Suprapubic skin (tissue), 4 donors: ENCODE results near the gene GRIA4. TPM values are rescaled to one million over a fixed set of nuclear protein-coding genes. Genes with fewer than 3 reads are reported as not detected.

Source experiments
- DNase-seq, 2 donors: peaks; one replicate each; pipeline ENCODE4 v3.0.0-alpha.2; 2019; ENCODE audit warnings: low spot score in 2 of 2
- H3K27ac ChIP-seq: fragments of 200-600 bp; sonication (generic); one replicate; pipeline ENCODE4 v1.5.1; 2019
- H3K27me3 ChIP-seq: fragments of 200-600 bp; sonication (generic); one replicate; pipeline ENCODE4 v1.5.1; 2019
- H3K36me3 ChIP-seq: fragments of 200-600 bp; sonication (generic); one replicate; pipeline ENCODE4 v1.5.1; 2019
- H3K4me1 ChIP-seq: fragments of 200-600 bp; sonication (generic); one replicate; pipeline ENCODE4 v1.5.1; 2019
- H3K4me3 ChIP-seq: fragments of 200-600 bp; sonication (generic); one replicate; pipeline ENCODE4 v1.5.1; 2019; ENCODE audit warnings: mild to moderate bottlenecking
- H3K9me3 ChIP-seq: fragments of 200-600 bp; sonication (generic); one replicate; pipeline ENCODE4 v1.5.1; 2019
- EP300 ChIP-seq: sonication (generic); formaldehyde crosslinking; IDR thresholded peaks from one replicate; pipeline ENCODE4 v1.6.1; 2017; ENCODE audit warnings: antibody characterized with exemption
- POLR2A ChIP-seq, 2 donors: fragments of 450-650 bp; IDR thresholded peaks; one replicate each; pipeline ENCODE4 v1.6.1; 2017; ENCODE audit warnings: antibody characterized with exemption in 2 of 2, mild to moderate bottlenecking in 2 of 2, moderate library complexity in 2 of 2
- POLR2AphosphoS5 ChIP-seq, 3 donors: sonication (generic); formaldehyde crosslinking; IDR thresholded peaks; one replicate each; pipeline ENCODE4 v1.6.1; 2017; ENCODE audit warnings: antibody characterized with exemption in 3 of 3
- WGBS: methylation state at CpG from one replicate; pipeline ENCODE4 v1.1.5; 2018; 5-methylcytosine and 5-hydroxymethylcytosine counted together
- total RNA-seq, 4 donors: library from RNA; depleted of rRNA; stranded (reverse); fragments of >200 nt; gene quantifications; one replicate each; pipeline ENCODE4 v1.1.0, GENCODE V29; 2016
- TF ChIP-seq, protein P1 (sequence below), 2 donors: fragments of 200-600 bp in 1 of 2; fragments of 450-650 bp in 1 of 2; sonication (generic) in 1 of 2; IDR thresholded peaks; one replicate each; pipeline ENCODE4 v1.5.1; 2016 to 2019; ENCODE audit warnings: antibody characterized with exemption in 2 of 2, mild to moderate bottlenecking in 1 of 2, moderate library complexity in 1 of 2

GRIA4 gene
- total RNA-seq, 4 donors from 2014 or later = 1.1 to 2.3 (median 1.8) TPM

DNA sequence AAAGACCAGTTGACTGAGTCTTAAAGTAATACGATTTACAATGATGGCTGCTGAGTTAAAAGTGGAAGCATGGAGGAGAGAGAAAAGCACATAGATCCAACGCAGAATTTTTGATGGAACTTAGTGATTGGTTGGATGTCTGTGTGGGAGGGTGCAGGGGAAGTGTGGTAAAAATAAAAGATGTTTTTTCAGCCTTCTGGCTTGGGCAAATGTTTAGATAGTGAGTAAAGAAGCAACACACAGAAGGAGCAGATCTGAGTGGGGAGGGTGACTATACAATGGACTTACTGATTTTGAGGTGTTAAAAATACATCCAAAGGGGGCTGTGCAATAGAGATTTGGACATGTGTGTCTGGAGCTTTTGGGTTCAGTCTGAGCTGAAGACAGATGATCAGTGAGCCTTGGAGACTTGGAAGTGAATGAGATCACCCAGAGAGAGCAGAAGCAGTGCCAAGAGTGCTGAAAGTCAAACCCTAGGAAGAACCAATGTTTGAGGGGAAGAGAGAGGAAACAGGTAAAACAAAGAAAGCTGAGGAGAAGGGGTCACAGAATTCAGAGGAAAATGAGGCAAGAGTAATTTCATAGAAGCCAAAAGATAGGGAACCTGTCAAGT is 8.6 kb downstream of the GRIA4 start:
- no peak for DNase-seq
- TF ChIP-seq EP300 = no peak
- TF ChIP-seq POLR2AphosphoS5 (IDR thresholded peaks at IDR 0.05) = no peak
- no peaks in the 10 kb centered on the region for H3K36me3 ChIP-seq
- no peaks in the 10 kb centered on the region for H3K9me3 ChIP-seq
- H3K4me3 ChIP-seq = no peak overlapping the region
- H3K27me3 ChIP-seq = no peaks in the 10 kb centered on the region
- H3K4me1 ChIP-seq = no peaks in the 10 kb centered on the region
- H3K27ac ChIP-seq = no peak overlapping the region
- WGBS = 91% methylated on average over 2 of the region's 2 CpGs

DNA sequence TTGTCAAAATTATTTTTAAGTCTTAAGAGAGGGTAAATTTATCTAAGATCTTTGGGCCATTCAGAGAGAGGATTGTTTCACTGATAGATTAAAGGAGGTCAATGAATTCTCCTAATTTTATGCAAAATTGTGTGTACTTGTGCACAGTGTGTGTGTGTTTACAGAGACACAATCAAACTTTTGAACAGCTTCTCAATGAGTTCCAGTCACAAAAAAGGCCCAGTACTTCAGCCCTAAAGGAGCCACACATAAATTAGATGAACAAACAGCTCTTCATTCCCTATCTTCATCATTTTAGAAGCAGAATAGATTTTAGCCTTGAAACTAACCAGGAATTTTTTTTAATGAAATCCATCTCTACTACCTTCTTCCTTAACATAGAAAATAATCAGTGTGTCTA is 9.7 kb downstream of the GRIA4 start:
- Histone ChIP-seq H3K4me1 (no peaks in the 10 kb centered on the region), H3K36me3 (no peaks in the 10 kb centered on the region), H3K9me3 (no peaks in the 10 kb centered on the region), H3K4me3 (no peak overlapping the region), H3K27me3 (no peaks in the 10 kb centered on the region), H3K27ac (no peak overlapping the region)
- no peak for DNase-seq
- TF ChIP-seq POLR2A (IDR thresholded peaks at IDR 0.05) (no peak), EP300 (no peak), POLR2AphosphoS5 (IDR thresholded peaks at IDR 0.05) (no peak)
- TF ChIP-seq, protein P1, sequence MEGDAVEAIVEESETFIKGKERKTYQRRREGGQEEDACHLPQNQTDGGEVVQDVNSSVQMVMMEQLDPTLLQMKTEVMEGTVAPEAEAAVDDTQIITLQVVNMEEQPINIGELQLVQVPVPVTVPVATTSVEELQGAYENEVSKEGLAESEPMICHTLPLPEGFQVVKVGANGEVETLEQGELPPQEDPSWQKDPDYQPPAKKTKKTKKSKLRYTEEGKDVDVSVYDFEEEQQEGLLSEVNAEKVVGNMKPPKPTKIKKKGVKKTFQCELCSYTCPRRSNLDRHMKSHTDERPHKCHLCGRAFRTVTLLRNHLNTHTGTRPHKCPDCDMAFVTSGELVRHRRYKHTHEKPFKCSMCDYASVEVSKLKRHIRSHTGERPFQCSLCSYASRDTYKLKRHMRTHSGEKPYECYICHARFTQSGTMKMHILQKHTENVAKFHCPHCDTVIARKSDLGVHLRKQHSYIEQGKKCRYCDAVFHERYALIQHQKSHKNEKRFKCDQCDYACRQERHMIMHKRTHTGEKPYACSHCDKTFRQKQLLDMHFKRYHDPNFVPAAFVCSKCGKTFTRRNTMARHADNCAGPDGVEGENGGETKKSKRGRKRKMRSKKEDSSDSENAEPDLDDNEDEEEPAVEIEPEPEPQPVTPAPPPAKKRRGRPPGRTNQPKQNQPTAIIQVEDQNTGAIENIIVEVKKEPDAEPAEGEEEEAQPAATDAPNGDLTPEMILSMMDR (IDR thresholded peaks at IDR 0.05) = no peak

DNA sequence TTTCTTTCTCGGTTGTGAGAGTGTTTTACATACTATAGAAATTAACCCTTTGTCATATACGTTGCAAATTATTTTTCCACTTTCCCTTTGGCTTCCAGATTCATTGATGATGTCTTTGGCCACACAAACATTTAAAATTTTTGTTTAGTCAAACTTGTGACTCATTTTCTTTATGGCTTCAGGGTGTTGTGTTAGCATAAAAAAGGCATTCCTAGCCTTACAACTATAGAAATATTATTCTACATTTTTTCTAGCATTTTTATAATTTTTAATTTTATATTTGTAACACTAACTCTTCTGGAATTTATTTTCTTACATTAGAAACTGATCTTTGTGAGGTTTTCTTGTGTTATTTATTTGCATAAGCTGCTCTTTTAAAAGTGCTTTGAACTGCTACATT is 12.1 kb downstream of the GRIA4 start:
- TF ChIP-seq POLR2A (IDR thresholded peaks at IDR 0.05) (no peak), EP300 (no peak), POLR2AphosphoS5 (IDR thresholded peaks at IDR 0.05) (no peak)
- TF ChIP-seq, protein P1 (IDR thresholded peaks at IDR 0.05) = no peak
- no peaks in the 10 kb centered on the region for H3K36me3 ChIP-seq
- H3K9me3 ChIP-seq = no peaks in the 10 kb centered on the region
- H3K27me3 ChIP-seq = no peaks in the 10 kb centered on the region
- no peak overlapping the region for H3K4me3 ChIP-seq
- WGBS = 44% methylated on average over 2 of the region's 2 CpGs
- DNase-seq = no peak
- no peaks in the 10 kb centered on the region for H3K4me1 ChIP-seq
- no peak overlapping the region for H3K27ac ChIP-seq

DNA sequence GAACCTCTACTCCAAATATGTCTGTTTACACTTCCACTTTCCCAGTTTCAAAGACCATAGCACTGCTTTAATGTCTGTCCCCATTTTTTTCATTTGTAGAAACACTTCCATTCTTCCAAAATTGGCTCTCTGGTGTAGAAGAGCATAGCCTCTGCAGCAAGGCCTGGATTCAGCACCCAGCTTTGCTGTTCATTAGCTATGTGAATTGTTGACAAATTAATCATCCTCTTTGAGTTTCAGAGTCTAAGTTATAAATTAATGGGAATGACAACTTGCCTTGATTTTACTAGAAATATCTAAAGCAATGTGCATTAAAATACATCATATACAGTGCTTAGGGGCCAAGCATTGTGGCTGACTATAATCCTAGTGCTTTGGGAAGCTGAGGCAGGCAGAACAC is 22.4 kb downstream of the GRIA4 start:
- DNase-seq = no peak
- TF ChIP-seq, protein P1 (IDR thresholded peaks at IDR 0.05) = no peak
- TF ChIP-seq POLR2AphosphoS5 (IDR thresholded peaks at IDR 0.05) (no peak), POLR2A (IDR thresholded peaks at IDR 0.05) (no peak), EP300 (no peak)
- Histone ChIP-seq H3K27me3 (no peaks in the 10 kb centered on the region), H3K27ac (no peak overlapping the region), H3K36me3 (no peaks in the 10 kb centered on the region), H3K4me3 (no peak overlapping the region), H3K9me3 (no peaks in the 10 kb centered on the region), H3K4me1 (no peaks in the 10 kb centered on the region)

DNA sequence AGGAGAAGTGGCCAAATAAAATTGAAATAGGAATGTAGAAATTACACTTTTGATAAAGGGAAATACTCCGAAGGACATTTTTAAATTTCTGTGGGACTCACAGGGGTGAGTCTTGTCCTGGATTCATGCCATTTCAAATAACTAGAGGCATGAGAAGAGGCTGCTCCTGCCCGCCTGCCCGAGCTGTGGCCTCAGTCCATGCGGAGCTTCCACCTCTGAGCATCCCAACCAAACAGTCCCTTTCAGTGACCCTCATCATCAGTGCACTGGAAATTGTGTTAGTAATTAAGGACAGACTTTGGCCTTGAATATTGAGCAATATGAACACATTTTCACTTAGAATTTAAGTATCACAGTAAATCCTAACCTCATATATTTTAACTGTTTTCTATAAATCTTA is 25.6 kb downstream of the GRIA4 start:
- Histone ChIP-seq H3K9me3 (no peaks in the 10 kb centered on the region), H3K4me1 (no peaks in the 10 kb centered on the region), H3K4me3 (no peak overlapping the region), H3K36me3 (no peaks in the 10 kb centered on the region), H3K27ac (no peak overlapping the region), H3K27me3 (no peaks in the 10 kb centered on the region)
- DNase-seq = no peak
- 76% methylated on average over 4 of the region's 4 CpGs for WGBS
- TF ChIP-seq POLR2A (IDR thresholded peaks at IDR 0.05) = no peak
- TF ChIP-seq POLR2AphosphoS5 (IDR thresholded peaks at IDR 0.05) = no peak
- TF ChIP-seq, protein P1 (IDR thresholded peaks at IDR 0.05) = no peak
- TF ChIP-seq EP300 = no peak

DNA sequence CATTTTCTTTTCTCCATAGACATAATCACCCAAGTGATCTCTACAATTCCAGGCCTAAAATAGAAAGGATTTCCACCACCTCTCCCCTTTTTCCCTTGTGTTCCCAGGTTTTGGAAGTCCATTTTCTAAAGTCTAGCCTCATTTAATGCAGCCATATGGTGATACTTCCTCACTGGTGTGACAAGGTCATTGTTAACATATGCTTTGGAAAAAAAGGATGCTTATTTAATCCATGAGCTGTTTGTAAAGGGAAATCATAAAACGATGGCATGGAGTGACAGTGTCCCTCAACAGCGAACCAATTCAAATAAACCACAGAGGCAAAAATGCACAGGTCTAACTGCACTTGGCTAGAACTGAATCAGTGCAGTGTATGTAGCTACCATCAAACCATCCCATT is 26.6 kb downstream of the GRIA4 start:
- TF ChIP-seq EP300 (no peak), POLR2AphosphoS5 (IDR thresholded peaks at IDR 0.05) (no peak), POLR2A (IDR thresholded peaks at IDR 0.05) (no peak)
- TF ChIP-seq, protein P1 (IDR thresholded peaks at IDR 0.05) = no peak
- Histone ChIP-seq H3K27ac (no peak overlapping the region), H3K36me3 (no peaks in the 10 kb centered on the region), H3K4me1 (no peaks in the 10 kb centered on the region), H3K9me3 (no peaks in the 10 kb centered on the region), H3K27me3 (no peaks in the 10 kb centered on the region), H3K4me3 (no peak overlapping the region)
- DNase-seq = no peak
- WGBS = 50% methylated on average over 2 of the region's 2 CpGs
